Measurements from ENCODE around the gene ERI2. TPM values are rescaled to one million over a fixed set of nuclear protein-coding genes. Genes with fewer than 3 reads are reported as not detected.

The ERI2 gene
- total and polyA plus RNA-seq, 2 of the 13 experiments (the other 11 are each of a cell fraction or from before 2014, with no cell fraction given): 17.4 to 41.3 TPM

GRCh38 chr16:20854963-20855362 is 48.7 kb upstream of the ERI2 start (continued):
- TF ChIP-seq, protein P1, sequence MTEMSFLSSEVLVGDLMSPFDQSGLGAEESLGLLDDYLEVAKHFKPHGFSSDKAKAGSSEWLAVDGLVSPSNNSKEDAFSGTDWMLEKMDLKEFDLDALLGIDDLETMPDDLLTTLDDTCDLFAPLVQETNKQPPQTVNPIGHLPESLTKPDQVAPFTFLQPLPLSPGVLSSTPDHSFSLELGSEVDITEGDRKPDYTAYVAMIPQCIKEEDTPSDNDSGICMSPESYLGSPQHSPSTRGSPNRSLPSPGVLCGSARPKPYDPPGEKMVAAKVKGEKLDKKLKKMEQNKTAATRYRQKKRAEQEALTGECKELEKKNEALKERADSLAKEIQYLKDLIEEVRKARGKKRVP (CRISPR knock-in tag; IDR thresholded peaks at IDR 0.05): no peak
- TF ChIP-seq NCOA1 (CRISPR knock-in tag; IDR thresholded peaks at IDR 0.05) (no peak), TOE1 (CRISPR knock-in tag; IDR thresholded peaks at IDR 0.05) (no peak), ZNF121 (CRISPR knock-in tag; IDR thresholded peaks at IDR 0.05) (no peak), ZNF136 (CRISPR knock-in tag; IDR thresholded peaks at IDR 0.05; ENCODE audit: low read depth) (no peak), ZNF138 (CRISPR knock-in tag; IDR thresholded peaks at IDR 0.05; ENCODE audit: low read depth) (no peak), DPF2 (CRISPR knock-in tag; IDR thresholded peaks at IDR 0.05; ENCODE audit: borderline replicate concordance, low read depth) (no peak), GABPB1 (CRISPR knock-in tag; IDR thresholded peaks at IDR 0.05) (no peak), NR2F2 (IDR thresholded peaks at IDR 0.05; ENCODE audit: borderline replicate concordance, low read depth) (peak; percentile 85), MZF1 (CRISPR knock-in tag; IDR thresholded peaks at IDR 0.05; ENCODE audit: borderline replicate concordance) (no peak), ZNF660 (CRISPR knock-in tag; IDR thresholded peaks at IDR 0.05; ENCODE audit: borderline replicate concordance, low read depth) (no peak), ZNF550 (CRISPR knock-in tag; IDR thresholded peaks at IDR 0.05; ENCODE audit: borderline replicate concordance) (no peak), CBX1 (IDR thresholded peaks at IDR 0.05; ENCODE audit: low read depth) (no peak), ZMYM3 (CRISPR knock-in tag; IDR thresholded peaks at IDR 0.05) (no peak), HMG20B (CRISPR knock-in tag; conservative IDR thresholded peaks at IDR 0.05) (no peak), CC2D1A (CRISPR knock-in tag; IDR thresholded peaks at IDR 0.05) (no peak), NCOA2 (CRISPR knock-in tag; IDR thresholded peaks at IDR 0.05) (no peak), PRDM4 (CRISPR knock-in tag; IDR thresholded peaks at IDR 0.05; ENCODE audit: borderline replicate concordance) (no peak)
- TF ChIP-seq, protein P2, sequence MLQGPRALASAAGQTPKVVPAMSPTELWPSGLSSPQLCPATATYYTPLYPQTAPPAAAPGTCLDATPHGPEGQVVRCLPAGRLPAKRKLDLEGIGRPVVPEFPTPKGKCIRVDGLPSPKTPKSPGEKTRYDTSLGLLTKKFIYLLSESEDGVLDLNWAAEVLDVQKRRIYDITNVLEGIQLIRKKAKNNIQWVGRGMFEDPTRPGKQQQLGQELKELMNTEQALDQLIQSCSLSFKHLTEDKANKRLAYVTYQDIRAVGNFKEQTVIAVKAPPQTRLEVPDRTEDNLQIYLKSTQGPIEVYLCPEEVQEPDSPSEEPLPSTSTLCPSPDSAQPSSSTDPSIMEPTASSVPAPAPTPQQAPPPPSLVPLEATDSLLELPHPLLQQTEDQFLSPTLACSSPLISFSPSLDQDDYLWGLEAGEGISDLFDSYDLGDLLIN (CRISPR knock-in tag; IDR thresholded peaks at IDR 0.05; ENCODE audit: borderline replicate concordance): no peak
- TF ChIP-seq, protein P3, sequence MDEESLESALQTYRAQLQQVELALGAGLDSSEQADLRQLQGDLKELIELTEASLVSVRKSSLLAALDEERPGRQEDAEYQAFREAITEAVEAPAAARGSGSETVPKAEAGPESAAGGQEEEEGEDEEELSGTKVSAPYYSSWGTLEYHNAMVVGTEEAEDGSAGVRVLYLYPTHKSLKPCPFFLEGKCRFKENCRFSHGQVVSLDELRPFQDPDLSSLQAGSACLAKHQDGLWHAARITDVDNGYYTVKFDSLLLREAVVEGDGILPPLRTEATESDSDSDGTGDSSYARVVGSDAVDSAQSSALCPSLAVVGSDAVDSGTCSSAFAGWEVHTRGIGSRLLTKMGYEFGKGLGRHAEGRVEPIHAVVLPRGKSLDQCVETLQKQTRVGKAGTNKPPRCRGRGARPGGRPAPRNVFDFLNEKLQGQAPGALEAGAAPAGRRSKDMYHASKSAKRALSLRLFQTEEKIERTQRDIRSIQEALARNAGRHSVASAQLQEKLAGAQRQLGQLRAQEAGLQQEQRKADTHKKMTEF (CRISPR knock-in tag; IDR thresholded peaks at IDR 0.05): no peak

Measured in HepG2 (cell line).